Central memory CD4-positive, alpha-beta T cell (primary cell): ENCODE results near the gene TSPAN17.
"Not testable (repeated sequence)": the region's sequence is repeated elsewhere in the genome, so short reads cannot be mapped to it uniquely, and the experiment has no call there.

Experiments
- DNase-seq: peaks from one replicate; pipeline ENCODE4 v3.0.0; 2022
- total RNA-seq, 3 experiments: gene quantifications; one replicate each; lab custom pipeline; 2026; lab: John Stamatoyannopoulos, UW

TSPAN17 gene
- total RNA-seq: 24.5 to 57.5 (median 44.0) reads per million in 3 experiments

DNA sequence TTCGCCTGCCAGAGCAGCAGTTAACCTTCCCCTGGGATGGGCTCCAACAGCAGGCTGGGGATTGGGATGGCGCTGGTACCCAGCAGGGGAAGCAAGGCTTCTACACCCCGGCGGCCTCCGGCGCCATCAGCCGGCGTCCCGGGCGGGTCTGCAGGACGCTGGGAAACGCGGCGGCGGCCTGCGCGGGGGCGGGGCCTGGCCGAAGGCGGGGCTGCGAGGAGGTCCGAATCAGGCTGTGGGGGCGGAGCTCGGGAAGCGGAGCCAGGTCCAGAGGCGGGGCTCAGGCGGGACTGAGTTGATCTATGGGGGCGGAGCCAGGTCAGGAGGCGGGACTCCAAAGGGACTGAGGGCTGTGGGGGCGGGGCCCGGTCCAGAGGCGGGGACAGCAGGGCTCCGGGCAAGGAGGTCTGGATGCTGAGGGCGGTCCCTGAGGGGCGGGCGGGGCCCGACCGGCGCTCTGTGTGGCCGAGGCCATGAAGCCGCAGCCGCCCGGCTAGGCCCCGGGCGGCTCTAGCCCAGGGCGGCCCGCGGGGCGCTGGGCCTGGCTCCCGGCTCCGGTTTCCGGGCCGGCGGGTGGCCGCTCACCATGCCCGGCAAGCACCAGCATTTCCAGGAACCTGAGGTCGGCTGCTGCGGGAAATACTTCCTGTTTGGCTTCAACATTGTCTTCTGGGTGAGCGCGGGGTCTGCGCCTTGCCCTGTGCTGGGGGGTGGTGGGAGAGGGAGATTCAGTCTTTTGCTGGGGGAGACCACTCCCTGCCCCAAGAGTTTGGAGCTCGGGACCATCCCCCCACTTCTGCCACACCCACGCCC is at the start of gene TSPAN17:
Gene TSPAN17 (plus strand): TSS at position 455 of the 813 bp plus-strand sequence. CDS start 132 bp downstream, at position 587.
- peak; percentile 94 for DNase-seq

- not testable (repeated sequence) for DNase-seq
These were observed 47.4 kb upstream of the TSPAN17 start for GRCh38 chr5:176599749-176600430.

DNA sequence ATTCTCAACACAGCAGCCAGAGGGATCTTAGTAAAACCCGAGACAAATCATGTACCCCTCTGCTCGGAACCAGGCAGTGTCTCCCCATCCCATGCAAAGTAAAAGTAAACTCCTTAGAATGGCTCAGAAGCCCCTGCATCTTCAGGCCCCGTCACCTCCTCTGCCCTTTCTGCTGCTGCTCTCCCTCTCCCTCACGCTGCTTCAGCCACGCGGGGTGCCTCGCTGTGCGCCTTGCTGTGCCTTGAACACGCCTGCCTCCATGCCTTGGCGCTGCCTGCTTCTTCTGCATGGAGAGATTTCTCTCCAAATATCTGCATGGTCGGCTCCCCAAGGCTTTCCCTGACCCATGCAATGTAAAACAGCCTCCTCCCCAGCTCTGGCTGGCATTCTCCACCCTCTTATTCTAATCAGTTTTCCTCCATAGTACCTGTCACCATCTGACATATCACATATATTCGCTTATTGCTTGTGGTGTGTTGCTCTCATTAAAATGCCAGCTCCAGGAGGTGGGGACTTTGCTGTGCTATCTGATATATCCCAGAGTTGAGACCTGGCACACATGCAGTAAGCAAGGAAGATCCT is 45.3 kb upstream of the TSPAN17 start:
- no peak for DNase-seq

- no peak for DNase-seq
These were observed 44.2 kb upstream of the TSPAN17 start for GRCh38 chr5:176603091-176603490.

DNA sequence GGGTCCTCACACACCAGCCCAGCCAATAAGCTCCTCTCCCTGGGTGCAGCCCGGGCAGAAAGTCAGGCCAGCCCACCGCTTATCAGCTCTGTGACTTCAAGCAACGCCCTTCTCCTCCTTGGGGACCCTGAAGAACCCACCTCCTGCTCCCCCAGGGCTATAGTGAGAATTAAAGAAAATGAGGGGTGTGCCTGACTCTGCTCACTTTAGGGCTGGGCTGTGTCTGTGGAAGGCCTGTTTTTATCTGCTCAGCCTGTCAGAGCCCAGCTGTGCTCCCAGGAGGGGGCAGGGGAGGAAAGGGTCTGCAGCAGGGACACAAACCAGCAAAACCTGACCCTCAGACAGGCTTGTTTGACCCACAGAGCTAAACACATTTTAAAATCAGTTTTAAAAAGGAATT is 41.3 kb upstream of the TSPAN17 start:
- no peak for DNase-seq

DNA sequence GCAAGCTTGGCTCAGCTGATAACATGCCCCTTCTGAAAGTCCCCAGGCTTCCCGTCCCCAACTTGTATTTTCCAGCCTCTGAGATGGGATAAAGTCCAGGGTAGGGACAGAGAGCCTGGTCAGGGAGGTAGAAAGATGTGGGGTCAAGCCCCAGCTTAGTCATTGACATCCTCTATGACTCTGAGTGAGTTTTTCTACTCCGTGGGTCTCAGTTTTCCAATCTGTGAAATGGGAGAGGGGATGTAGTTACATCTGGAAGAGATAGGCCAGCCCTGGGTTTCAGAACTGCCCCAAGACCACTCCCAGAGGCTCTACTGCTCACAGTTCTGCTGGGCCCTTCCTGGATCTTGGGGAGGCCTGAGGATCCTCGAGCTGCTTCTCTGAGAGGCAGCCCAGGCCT is 40.4 kb upstream of the TSPAN17 start:
- DNase-seq: no peak

DNA sequence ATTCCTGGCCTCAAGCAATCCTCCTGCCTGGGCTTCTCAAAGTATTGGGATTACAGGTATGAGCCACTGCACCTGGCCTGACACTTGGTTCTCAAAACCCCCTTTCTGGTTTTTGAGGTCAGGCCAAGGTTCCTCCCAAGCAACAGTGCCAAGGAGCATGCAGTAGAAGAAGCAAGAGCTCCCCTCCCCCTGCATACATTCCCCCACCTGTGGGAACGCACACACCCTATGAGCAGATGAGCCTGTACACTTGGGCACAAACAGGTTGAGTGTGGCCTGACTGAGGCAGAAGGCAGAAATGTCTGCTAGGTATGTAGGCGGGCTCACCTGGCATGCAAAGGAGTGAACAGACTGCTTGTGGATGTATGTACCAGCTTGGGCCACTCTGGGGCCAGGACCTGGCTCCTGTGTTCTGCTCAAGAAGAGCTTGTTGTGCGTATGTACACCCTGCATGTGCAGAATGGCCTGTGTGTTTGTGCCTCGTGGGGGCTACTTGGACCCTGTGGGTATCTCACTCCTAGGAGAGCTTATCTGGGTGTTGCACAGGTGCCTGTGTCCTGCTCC is 39.1 kb upstream of the TSPAN17 start:
- DNase-seq: no peak

GRCh38 chr5:176608937-176609723 is 38.2 kb upstream of the TSPAN17 start:
- no peak for DNase-seq

- DNase-seq: peak; percentile 28
These were observed 37.4 kb upstream of the TSPAN17 start, which contains the start of gene GPRIN1 for GRCh38 chr5:176609724-176610434. TSS of gene GPRIN1 (minus strand) at chr5:176610156. CDS start at chr5:176599834, 10,322 bp downstream.

DNA sequence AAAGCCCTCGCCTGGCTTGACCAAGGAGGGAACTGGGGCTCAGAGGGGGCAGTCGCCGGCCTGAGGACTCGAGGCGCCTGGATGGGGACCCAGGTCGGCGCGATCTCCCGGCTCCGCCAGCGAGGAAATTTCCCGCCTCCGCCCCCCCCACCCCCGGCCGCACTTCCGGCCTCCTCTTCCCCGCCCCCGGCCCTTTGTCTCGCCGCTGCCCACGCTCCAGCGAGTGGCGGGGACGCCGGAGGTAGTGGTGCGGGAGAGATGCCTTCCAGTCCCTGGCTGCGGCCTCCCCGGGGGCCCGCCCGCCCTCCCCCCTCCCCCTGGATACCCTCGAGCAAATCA is 36.9 kb upstream of the TSPAN17 start:
- no peak for DNase-seq

DNA sequence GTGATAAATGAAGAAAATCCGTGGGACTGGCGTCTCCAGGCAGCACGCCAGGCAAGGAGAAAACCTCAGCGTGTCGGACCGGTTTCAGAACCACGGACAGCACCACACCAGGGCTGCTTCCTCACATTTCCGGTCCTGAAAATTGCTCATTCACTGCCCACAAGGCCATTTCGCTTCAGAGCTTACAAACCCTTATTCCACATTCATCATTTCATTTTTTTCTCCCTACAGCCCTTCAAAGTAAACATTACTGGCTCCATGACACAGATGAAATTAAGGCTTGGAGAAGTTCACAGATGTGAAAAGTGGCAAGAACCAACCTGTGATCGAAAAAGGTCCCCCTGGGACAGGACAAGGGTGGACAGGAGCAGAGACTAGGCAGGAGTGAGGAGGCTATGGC is 35.8 kb upstream of the TSPAN17 start:
- peak; percentile 43 for DNase-seq

- no peak for DNase-seq
These were observed 35.3 kb upstream of the TSPAN17 start for GRCh38 chr5:176612008-176612407.

DNA sequence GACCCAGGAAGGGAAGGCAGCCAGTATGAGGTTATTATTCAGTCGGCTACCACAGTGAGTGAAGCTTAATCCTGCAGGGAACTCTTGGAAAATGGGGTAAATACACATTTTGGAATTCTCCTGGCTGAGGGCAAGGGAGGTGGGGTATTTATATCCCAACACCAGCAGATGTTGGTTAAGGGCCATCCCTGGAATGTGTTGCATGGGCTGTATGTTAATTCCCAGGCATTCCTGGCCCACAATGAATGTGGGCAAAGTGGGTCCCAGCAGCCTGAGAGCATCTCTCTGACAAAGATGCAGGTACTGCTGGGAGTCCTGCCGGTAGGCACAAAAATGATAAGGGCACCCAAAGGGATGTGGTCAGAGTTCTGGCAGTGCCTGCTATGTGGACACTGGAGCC is 34.4 kb upstream of the TSPAN17 start:
- DNase-seq: no peak

GRCh38 chr5:176614805-176615478 is 32.3 kb upstream of the TSPAN17 start:
- no peak for DNase-seq

- no peak for DNase-seq
These were observed 30.8 kb upstream of the TSPAN17 start for GRCh38 chr5:176616511-176616910.

DNA sequence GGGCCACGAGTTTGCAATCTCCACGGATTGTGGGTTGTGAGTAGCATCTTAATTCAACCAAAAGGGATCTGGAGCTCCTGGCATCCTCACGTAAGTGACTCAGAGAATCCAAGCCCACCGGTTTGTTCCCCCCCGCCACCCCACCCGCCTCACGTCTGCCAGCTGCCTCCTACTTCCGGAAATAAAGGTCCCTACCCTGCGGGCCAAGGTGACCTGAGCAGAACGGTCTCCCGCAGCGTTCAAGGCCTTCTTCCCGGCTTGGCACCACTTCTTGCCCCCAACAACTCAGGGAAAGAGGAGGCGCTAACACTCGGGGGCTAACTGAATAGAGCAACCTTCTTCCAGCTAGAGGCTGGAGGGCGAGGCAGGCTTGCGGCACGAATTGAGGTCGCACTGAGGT is 28.5 kb upstream of the TSPAN17 start:
- DNase-seq: no peak

DNA sequence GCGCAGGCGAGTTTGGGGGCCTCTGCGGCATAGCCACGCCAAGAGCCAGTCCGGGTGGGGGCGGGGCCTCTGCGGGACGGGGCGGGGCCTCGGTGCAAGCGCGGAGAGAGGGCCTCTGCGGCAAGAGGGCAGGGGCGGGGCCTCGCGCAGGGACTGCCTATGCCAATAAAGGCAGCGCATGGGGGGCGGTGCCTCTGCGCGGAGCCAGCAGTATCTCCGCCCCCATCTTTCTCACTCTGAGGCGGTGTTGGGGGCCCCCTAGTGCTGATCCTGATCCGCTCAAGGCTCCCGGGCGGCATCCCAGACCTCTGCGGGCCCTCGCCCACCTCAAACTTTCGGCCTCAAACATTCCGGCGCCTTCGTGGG is 28.1 kb upstream of the TSPAN17 start:
- DNase-seq: peak; percentile 66

DNA sequence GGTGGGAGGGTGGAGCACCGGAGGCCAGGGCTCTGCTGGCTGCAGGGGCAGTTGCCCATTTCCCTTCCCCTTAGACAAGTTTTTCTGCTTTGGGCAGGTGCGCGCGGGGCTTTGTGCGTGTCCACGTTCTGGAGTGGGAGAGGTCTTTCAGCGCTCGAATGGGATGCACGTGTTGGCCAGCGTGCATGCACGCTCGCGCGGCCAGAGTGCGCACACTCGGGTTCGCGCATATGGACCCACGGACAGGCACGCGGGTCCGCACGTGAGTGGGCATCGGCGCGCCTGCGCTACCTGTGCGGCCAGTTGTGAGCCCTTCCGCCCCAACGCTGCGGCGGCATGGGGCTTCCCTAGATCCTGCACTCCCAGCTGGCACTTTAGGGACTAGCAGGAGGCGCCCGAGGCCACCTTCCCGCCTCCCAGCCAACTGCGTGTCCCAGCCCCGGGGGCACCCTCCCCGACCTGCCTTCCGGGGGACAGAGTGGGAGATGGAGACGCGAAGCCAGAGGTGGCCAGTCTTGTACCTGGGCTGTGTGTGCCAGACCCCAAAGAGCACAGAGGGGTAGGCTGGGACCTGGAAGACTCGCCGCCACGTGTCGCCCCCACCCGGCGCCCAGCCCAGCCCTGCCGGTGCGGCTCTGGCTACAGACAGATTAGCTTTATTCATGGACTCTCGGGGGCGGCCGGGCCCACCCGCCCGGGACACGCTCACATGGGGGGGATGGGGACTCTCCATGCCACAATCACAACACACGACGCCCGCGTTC is 27.5 kb upstream of the TSPAN17 start:
- DNase-seq: no peak

DNA sequence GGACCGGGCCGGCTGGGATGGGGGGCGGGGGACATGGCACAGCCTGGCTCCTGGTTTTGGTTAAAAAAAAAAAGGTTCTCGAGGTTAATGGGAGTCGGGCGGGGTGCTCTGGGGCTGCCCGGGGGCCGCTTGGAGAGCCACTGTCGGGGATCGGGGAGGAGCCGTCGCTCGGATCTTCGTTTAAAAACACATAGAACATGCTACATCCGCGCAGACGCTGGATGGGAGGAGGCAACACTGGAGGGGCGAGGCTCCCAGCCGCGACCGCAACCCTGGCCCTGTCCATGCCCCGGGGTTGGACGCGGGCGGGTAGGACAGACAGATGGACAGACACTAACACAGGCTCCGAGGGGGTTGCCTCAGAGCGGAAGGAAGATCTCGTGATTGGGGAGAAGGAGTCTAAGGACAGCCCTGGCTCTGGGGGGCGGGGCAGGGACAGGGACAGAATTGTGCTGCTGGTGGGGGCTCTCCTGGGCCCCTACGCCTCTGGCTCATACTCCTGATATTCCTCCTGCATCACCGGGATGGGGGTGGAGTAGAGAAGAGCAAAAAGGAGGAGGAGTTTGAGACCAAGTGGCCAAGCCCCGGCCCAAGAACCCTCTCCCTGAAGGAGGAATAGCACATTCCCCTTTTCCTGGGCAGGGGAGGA is 26.8 kb upstream of the TSPAN17 start:
- no peak for DNase-seq

DNA sequence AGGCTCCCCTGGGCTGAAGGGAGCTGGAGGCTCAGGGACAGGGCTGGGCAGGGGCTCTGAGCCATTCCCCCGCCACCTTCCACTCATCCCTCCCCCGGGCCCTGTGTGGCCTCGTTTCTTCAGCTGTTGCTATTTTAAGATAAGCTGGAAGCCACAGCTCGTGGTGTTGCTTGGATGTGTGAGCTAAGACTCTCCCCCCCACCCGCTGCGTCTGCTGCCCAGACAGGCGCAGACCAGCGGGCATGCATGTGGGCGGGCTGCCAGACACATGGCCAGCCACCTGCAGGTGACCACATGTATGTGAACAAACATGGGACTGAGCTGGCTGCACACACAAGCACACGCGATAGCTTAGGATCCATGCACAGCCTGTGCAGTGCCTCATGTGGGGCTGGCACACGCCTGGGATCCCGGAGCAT is 25.6 kb upstream of the TSPAN17 start:
- no peak for DNase-seq
